IMR-90 (cell line): ENCODE measurements around the gene KCNAB2. TPM values are rescaled to one million over a fixed set of nuclear protein-coding genes. Genes with fewer than 3 reads are reported as not detected.

Source experiments
- ATAC-seq: fragments of 200-7000 bp; cut with Tn5 transposase; 2 replicates; pipeline ENCODE4 v1.9.1; 2020; ENCODE audit warnings: low read depth, mild to moderate bottlenecking, moderate library complexity
- BruUV-seq: library from RNA; stranded (reverse); fragments of 400-500 nt; replicated peaks from 2 replicates; lab custom pipeline; 2021; lab: Mats Ljungman, UMichigan
- CTCF ChIA-PET: fragments of 300-600 bp; formaldehyde crosslinking; extraction: SDS; loops from one replicate; lab custom pipeline; 2021; ENCODE audit warnings: antibody characterized with exemption; lab: Yijun Ruan, JAX
- POLR2A ChIA-PET: fragments of 300-600 bp; sonication (Branson Sonifier 250); formaldehyde crosslinking; loops from one replicate; lab custom pipeline; 2022; ENCODE audit warnings: antibody characterized with exemption; ENCODE audit not compliant: unreplicated experiment; lab: Charles Lee
- DNase-seq: peaks from one replicate; pipeline ENCODE4 v3.0.0; 2013
- H2AFZ ChIP-seq: replicated peaks from 2 replicates; pipeline ENCODE3; 2013; ENCODE audit warnings: low read length, mild to moderate bottlenecking; ENCODE audit not compliant: poor library complexity
- H2AK5ac ChIP-seq: 2 replicates; pipeline ENCODE4 v1.6.1; 2013; ENCODE audit warnings: low read depth, low read length, inconsistent platforms
- H2AK9ac ChIP-seq: replicated peaks from 2 replicates; pipeline ENCODE3; 2013; ENCODE audit warnings: mild to moderate bottlenecking, low read depth, low read length, moderate library complexity; ENCODE audit not compliant: poor library complexity
- H2BK120ac ChIP-seq: 2 replicates; pipeline ENCODE4 v1.6.1; 2013; ENCODE audit warnings: low read depth, low read length, inconsistent platforms
- H2BK15ac ChIP-seq: 3 replicates; pipeline ENCODE4 v1.6.1; 2013; ENCODE audit warnings: low read depth, low read length, inconsistent platforms
- H2BK20ac ChIP-seq: 2 replicates; pipeline ENCODE4 v1.6.1; 2013; ENCODE audit warnings: low read depth, mild to moderate bottlenecking, inconsistent platforms, low read length, moderate library complexity
- H2BK5ac ChIP-seq: 2 replicates; pipeline ENCODE4 v1.6.1; 2013; ENCODE audit warnings: mild to moderate bottlenecking, low read depth, low read length, inconsistent platforms; ENCODE audit not compliant: poor library complexity, severe bottlenecking
- H3K14ac ChIP-seq: replicated peaks from 2 replicates; pipeline ENCODE4 v1.6.1; 2013; ENCODE audit warnings: low read depth, low read length, inconsistent platforms
- H3K18ac ChIP-seq: 2 replicates; pipeline ENCODE4 v1.6.1; 2013; ENCODE audit warnings: low read depth, low read length, control low read depth
- H3K23ac ChIP-seq: 2 replicates; pipeline ENCODE4 v1.6.1; 2013; ENCODE audit warnings: low read depth, low read length, inconsistent platforms
- H3K27ac ChIP-seq: 2 replicates; pipeline ENCODE4 v1.5.1; 2013; ENCODE audit warnings: mild to moderate bottlenecking, control low read depth, low read length; ENCODE audit not compliant: insufficient read depth
- H3K27me3 ChIP-seq: 2 replicates; pipeline ENCODE4 v1.6.1; 2013; ENCODE audit warnings: low read length; ENCODE audit not compliant: control insufficient read depth, insufficient read depth
- H3K36me3 ChIP-seq: 2 replicates; pipeline ENCODE4 v1.6.1; 2013; ENCODE audit warnings: low read length, mixed read lengths; ENCODE audit not compliant: control insufficient read depth, insufficient read depth
- H3K4ac ChIP-seq: 2 replicates; pipeline ENCODE4 v1.6.1; 2013; ENCODE audit warnings: low read depth, low read length, inconsistent platforms
- H3K4me1 ChIP-seq: 2 replicates; pipeline ENCODE4 v1.6.1; 2013; ENCODE audit warnings: low read length, mixed read lengths; ENCODE audit not compliant: control insufficient read depth, insufficient read depth
- H3K4me2 ChIP-seq: 2 replicates; pipeline ENCODE4 v1.6.1; 2013; ENCODE audit warnings: low read depth, mild to moderate bottlenecking, control low read depth, low read length, moderate library complexity
- H3K4me3 ChIP-seq: 2 replicates; pipeline ENCODE4 v1.5.1; 2013; ENCODE audit warnings: low read depth, mild to moderate bottlenecking, control low read depth, low read length, moderate library complexity; ENCODE audit not compliant: insufficient read depth
- H3K56ac ChIP-seq: 2 replicates; pipeline ENCODE4 v1.6.1; 2013; ENCODE audit warnings: low read length, inconsistent platforms; ENCODE audit not compliant: insufficient read depth; ENCODE audit errors: extremely low read depth
- H3K79me1 ChIP-seq, 2 experiments: 2 replicates each; pipeline ENCODE4 v1.6.1; 2013; ENCODE audit warnings: low read length in 2 of 2, inconsistent platforms in 1 of 2, low read depth in 1 of 2
- H3K9ac ChIP-seq: 2 replicates; pipeline ENCODE4 v1.6.1; 2013; ENCODE audit warnings: low read depth, low read length, control low read depth
- H3K9me1 ChIP-seq: 2 replicates; pipeline ENCODE4 v1.6.1; 2013; ENCODE audit warnings: low read length, inconsistent platforms; ENCODE audit not compliant: insufficient read depth
- H3K9me3 ChIP-seq: 2 replicates; pipeline ENCODE4 v1.6.1; 2013; ENCODE audit warnings: low read length; ENCODE audit not compliant: control insufficient read depth, insufficient read depth
- H4K20me1 ChIP-seq: 2 replicates; pipeline ENCODE4 v1.6.1; 2013; ENCODE audit warnings: low read length, inconsistent platforms; ENCODE audit not compliant: insufficient read depth
- H4K5ac ChIP-seq: 2 replicates; pipeline ENCODE4 v1.6.1; 2013; ENCODE audit warnings: mild to moderate bottlenecking, low read depth, low read length, control low read depth
- H4K8ac ChIP-seq, 2 experiments: 2 replicates each; pipeline ENCODE4 v1.6.1; 2013; ENCODE audit warnings: low read depth in 2 of 2, low read length in 2 of 2, control low read depth in 1 of 2, inconsistent platforms in 1 of 2
- H4K91ac ChIP-seq: 2 replicates; pipeline ENCODE4 v1.6.1; 2013; ENCODE audit warnings: low read depth, low read length, inconsistent platforms; ENCODE audit not compliant: insufficient read depth
- BHLHE40 ChIP-seq: fragments of 150-350 bp; IDR thresholded peaks from 2 replicates; pipeline ENCODE4 v1.6.1; 2016; ENCODE audit warnings: mild to moderate bottlenecking, low read depth, low read length
- CEBPB ChIP-seq: IDR thresholded peaks from 2 replicates; pipeline ENCODE4 v1.6.1; 2012; ENCODE audit warnings: low read depth, low read length, improper control_type of control experiment
- CHD1 ChIP-seq: IDR thresholded peaks from 2 replicates; pipeline ENCODE4 v1.6.1; 2012; ENCODE audit warnings: low read depth, low read length, improper control_type of control experiment
- FOS ChIP-seq: fragments of 150-350 bp; IDR thresholded peaks from 2 replicates; pipeline ENCODE4 v1.6.1; 2016; ENCODE audit warnings: low read depth, low read length
- MAFK ChIP-seq: IDR thresholded peaks from 2 replicates; pipeline ENCODE4 v1.6.1; 2012; ENCODE audit warnings: low read depth, low read length, improper control_type of control experiment
- MAZ ChIP-seq: IDR thresholded peaks from 2 replicates; pipeline ENCODE4 v1.6.1; 2012; ENCODE audit warnings: low read depth, mild to moderate bottlenecking, low read length, improper control_type of control experiment, moderate library complexity, borderline replicate concordance
- MXI1 ChIP-seq: IDR thresholded peaks from 2 replicates; pipeline ENCODE4 v1.6.1; 2012; ENCODE audit warnings: low read depth, mild to moderate bottlenecking, low read length, moderate library complexity, borderline replicate concordance
- NFE2L2 ChIP-seq: fragments of 150-350 bp; IDR thresholded peaks from 2 replicates; pipeline ENCODE4 v1.6.1; 2016; ENCODE audit warnings: low read depth, mild to moderate bottlenecking, low read length
- POLR2A ChIP-seq: IDR thresholded peaks from 2 replicates; pipeline ENCODE4 v1.6.1; 2012; ENCODE audit warnings: mild to moderate bottlenecking, low read depth, low read length
- RAD21 ChIP-seq: IDR thresholded peaks from 2 replicates; pipeline ENCODE4 v1.6.1; 2012; ENCODE audit warnings: low read length, improper control_type of control experiment
- RCOR1 ChIP-seq: IDR thresholded peaks from 2 replicates; pipeline ENCODE4 v1.6.1; 2012; ENCODE audit warnings: mild to moderate bottlenecking, low read length, improper control_type of control experiment; ENCODE audit not compliant: insufficient replicate concordance
- RFX5 ChIP-seq: IDR thresholded peaks from 2 replicates; pipeline ENCODE4 v1.8.0; 2012; ENCODE audit warnings: low read depth, mild to moderate bottlenecking, low read length, moderate library complexity
- SMC3 ChIP-seq: fragments of 150-350 bp; IDR thresholded peaks from 2 replicates; pipeline ENCODE4 v1.6.1; 2016; ENCODE audit warnings: low read depth, mild to moderate bottlenecking, antibody characterized with exemption, low read length, moderate library complexity
- WGBS, 2 experiments: methylation state at CpG; one replicate each; pipeline versions ENCODE4 v1.1.5 to v1.1.7; 2013; ENCODE audit warnings: missing lambda C conversion rate in 2 of 2; ENCODE audit not compliant: insufficient read length in 1 of 2; ENCODE audit errors: extremely low coverage in 2 of 2; 5-methylcytosine and 5-hydroxymethylcytosine counted together
- dilution Hi-C: fragments of 300-500 bp; cut with HindIII; formaldehyde crosslinking; loops from one replicate; pipeline ENCODE4 v1.14.3; 2018; ENCODE audit warnings: low sequenced_read_pairs; ENCODE audit not compliant: unreplicated experiment
- in situ Hi-C: fragments of 300-500 bp; cut with MboI; formaldehyde crosslinking; loops from 3 replicates; pipeline ENCODE4 v1.14.3; 2019; ENCODE audit warnings: low sequenced_read_pairs, inconsistent platforms, mixed read lengths
- intact Hi-C: fragments of 100-400 bp; cut with micrococcal nuclease; formaldehyde crosslinking; loops from 2 replicates; pipeline ENCODE4 v1.10.0; 2022
- polyA plus RNA-seq, 3 experiments: library from polyadenylated mRNA; depleted of rRNA; stranded (reverse); fragments of >200 nt; gene quantifications; 2 replicates each; pipeline ENCODE4 v1.2.3, GENCODE V29; 2012; ENCODE audit warnings: low replicate concordance in 1 of 3
- total RNA-seq: library from RNA; depleted of rRNA; stranded (reverse); fragments of >200 nt; gene quantifications from 2 replicates; pipeline ENCODE4 v1.2.3, GENCODE V29; 2012
- TF ChIP-seq, protein P1 (sequence below): fragments of 150-350 bp; IDR thresholded peaks from 2 replicates; pipeline ENCODE4 v1.6.1; 2016; ENCODE audit warnings: low read depth, mild to moderate bottlenecking, low read length, moderate library complexity, borderline replicate concordance
- TF ChIP-seq, protein P2 (sequence below): fragments of 150-350 bp; IDR thresholded peaks from 2 replicates; pipeline ENCODE4 v1.6.1; 2017; ENCODE audit warnings: mild to moderate bottlenecking, antibody characterized with exemption, low read length, low read depth
- TF ChIP-seq, protein P3 (sequence below): conservative IDR thresholded peaks from 2 replicates; pipeline ENCODE4 v1.5.1; 2012; ENCODE audit warnings: mild to moderate bottlenecking, low read depth, low read length, improper control_type of control experiment

The KCNAB2 gene
- total and polyA plus RNA-seq, 2 of the 4 experiments (the other 2 are of a cell fraction), result 1.3 to 4.2 TPM

DNA sequence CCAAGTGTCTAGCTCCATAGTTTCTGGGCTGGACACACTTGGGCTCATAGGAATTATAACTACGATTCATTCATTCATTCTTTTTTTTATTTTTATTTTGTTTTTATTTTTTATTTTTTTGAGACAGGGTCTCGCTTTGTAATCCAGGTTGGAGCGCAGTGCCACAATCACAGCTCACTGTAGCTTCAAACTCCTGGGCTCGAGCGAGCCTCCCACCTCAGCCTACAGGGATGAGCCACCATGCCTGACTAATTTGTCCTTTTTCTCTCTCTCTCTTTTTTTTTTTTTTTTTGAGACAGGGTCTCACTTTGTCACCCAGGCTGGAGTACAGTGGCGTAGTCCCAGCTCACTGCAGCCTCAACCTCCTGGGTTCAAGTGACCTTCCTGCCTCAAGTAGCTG, 42.3 kb downstream of the KCNAB2 start:
- Histone ChIP-seq H3K79me1 (no peaks in the 10 kb centered on the region), H3K9me1 (no peaks in the 10 kb centered on the region), H2AK9ac (no peak overlapping the region), H2BK20ac (no peak overlapping the region), H3K27me3 (peaks cover 24% of the 10 kb centered on the region), H2BK120ac (no peak overlapping the region), H3K27ac (no peak overlapping the region), H3K9ac (no peak overlapping the region), H2BK15ac (no peak overlapping the region), H3K4ac (no peak overlapping the region), H2BK5ac (no peak overlapping the region), H3K18ac (no peak overlapping the region), H4K91ac (no peak overlapping the region), H3K4me1 (no peaks in the 10 kb centered on the region), H2AK5ac (no peak overlapping the region), H4K5ac (no peak overlapping the region), H3K56ac (no peak overlapping the region), H3K14ac (no peak overlapping the region), H3K36me3 (no peaks in the 10 kb centered on the region), H2AFZ (no peak overlapping the region), H4K8ac (no peak overlapping the region), H3K23ac (no peak overlapping the region), H3K4me3 (no peak overlapping the region), H4K20me1 (no peaks in the 10 kb centered on the region), H3K4me2 (no peak overlapping the region), H3K9me3 (no peaks in the 10 kb centered on the region)
- DNase-seq (no peak), ATAC-seq (no peak)
- BruUV-seq, result no TSS peak
- TF ChIP-seq CEBPB, result no peak
- TF ChIP-seq BHLHE40, result no peak
- no peak for TF ChIP-seq RFX5
- TF ChIP-seq NFE2L2, result no peak
- TF ChIP-seq MXI1, result no peak
- no peak for TF ChIP-seq SMC3
- TF ChIP-seq FOS, result no peak
- no peak for TF ChIP-seq RAD21
- TF ChIP-seq, protein P1, sequence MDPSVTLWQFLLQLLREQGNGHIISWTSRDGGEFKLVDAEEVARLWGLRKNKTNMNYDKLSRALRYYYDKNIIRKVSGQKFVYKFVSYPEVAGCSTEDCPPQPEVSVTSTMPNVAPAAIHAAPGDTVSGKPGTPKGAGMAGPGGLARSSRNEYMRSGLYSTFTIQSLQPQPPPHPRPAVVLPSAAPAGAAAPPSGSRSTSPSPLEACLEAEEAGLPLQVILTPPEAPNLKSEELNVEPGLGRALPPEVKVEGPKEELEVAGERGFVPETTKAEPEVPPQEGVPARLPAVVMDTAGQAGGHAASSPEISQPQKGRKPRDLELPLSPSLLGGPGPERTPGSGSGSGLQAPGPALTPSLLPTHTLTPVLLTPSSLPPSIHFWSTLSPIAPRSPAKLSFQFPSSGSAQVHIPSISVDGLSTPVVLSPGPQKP, result no peak
- TF ChIP-seq, protein P2, sequence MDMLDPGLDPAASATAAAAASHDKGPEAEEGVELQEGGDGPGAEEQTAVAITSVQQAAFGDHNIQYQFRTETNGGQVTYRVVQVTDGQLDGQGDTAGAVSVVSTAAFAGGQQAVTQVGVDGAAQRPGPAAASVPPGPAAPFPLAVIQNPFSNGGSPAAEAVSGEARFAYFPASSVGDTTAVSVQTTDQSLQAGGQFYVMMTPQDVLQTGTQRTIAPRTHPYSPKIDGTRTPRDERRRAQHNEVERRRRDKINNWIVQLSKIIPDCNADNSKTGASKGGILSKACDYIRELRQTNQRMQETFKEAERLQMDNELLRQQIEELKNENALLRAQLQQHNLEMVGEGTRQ, result no peak
- TF ChIP-seq, protein P3, sequence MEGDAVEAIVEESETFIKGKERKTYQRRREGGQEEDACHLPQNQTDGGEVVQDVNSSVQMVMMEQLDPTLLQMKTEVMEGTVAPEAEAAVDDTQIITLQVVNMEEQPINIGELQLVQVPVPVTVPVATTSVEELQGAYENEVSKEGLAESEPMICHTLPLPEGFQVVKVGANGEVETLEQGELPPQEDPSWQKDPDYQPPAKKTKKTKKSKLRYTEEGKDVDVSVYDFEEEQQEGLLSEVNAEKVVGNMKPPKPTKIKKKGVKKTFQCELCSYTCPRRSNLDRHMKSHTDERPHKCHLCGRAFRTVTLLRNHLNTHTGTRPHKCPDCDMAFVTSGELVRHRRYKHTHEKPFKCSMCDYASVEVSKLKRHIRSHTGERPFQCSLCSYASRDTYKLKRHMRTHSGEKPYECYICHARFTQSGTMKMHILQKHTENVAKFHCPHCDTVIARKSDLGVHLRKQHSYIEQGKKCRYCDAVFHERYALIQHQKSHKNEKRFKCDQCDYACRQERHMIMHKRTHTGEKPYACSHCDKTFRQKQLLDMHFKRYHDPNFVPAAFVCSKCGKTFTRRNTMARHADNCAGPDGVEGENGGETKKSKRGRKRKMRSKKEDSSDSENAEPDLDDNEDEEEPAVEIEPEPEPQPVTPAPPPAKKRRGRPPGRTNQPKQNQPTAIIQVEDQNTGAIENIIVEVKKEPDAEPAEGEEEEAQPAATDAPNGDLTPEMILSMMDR, result no peak
- TF ChIP-seq MAFK, result no peak
- no peak for TF ChIP-seq CHD1
- TF ChIP-seq MAZ, result no peak
- TF ChIP-seq RCOR1, result no peak
- TF ChIP-seq POLR2A, result no peak
- POLR2A ChIA-PET, result no interaction called here
- 60% methylated on average over 1 of the region's 6 CpGs; no CpG with 5 or more reads in 1 of the 2 experiments for WGBS, 2 experiments
- CTCF ChIA-PET, result no interaction called here
- dilution Hi-C loops (no loop called here), intact Hi-C loops (no loop called here), in situ Hi-C loops (no loop called here)
